Immature natural killer cell (primary cell): ENCODE measurements around the gene CATSPER3. TPM values are rescaled to one million over a fixed set of nuclear protein-coding genes. Genes with fewer than 3 reads are reported as not detected.
"Not testable (repeated sequence)": the region's sequence is repeated elsewhere in the genome, so short reads cannot be mapped to it uniquely, and the experiment has no call there.

Experiments used
- DNase-seq, 3 donors: peaks; one replicate each; pipeline ENCODE4 v3.0.0; 2022; ENCODE audit warnings: mixed read lengths in 1 of 3
- H3K27ac Mint-ChIP-seq, 6 donors: one replicate each; pipeline ENCODE4 v1.8.0; 2020; ENCODE audit warnings: mixed read lengths in 6 of 6, mild to moderate bottlenecking in 5 of 6, inconsistent platforms in 4 of 6, moderate library complexity in 3 of 6
- H3K27me3 Mint-ChIP-seq, 3 donors: one replicate each; pipeline ENCODE4 v1.8.0; 2020 to 2021; ENCODE audit warnings: low read depth in 3 of 3, mild to moderate bottlenecking in 3 of 3, mixed read lengths in 3 of 3, moderate library complexity in 3 of 3, inconsistent platforms in 1 of 3
- H3K36me3 Mint-ChIP-seq, 3 donors: one replicate each; pipeline ENCODE4 v1.8.0; 2020; ENCODE audit warnings: mixed read lengths in 3 of 3, inconsistent platforms in 2 of 3, mild to moderate bottlenecking in 2 of 3
- H3K4me1 Mint-ChIP-seq, 2 donors: one replicate each; pipeline ENCODE4 v1.8.0; 2020; ENCODE audit warnings: inconsistent platforms in 2 of 2, mild to moderate bottlenecking in 2 of 2, mixed read lengths in 2 of 2, moderate library complexity in 1 of 2
- H3K4me3 Mint-ChIP-seq, 5 donors: one replicate each; pipeline ENCODE4 v1.8.0; 2020; ENCODE audit warnings: mild to moderate bottlenecking in 5 of 5, mixed read lengths in 5 of 5, inconsistent platforms in 3 of 5, moderate library complexity in 3 of 5
- H3K9me3 Mint-ChIP-seq, 6 donors: one replicate each; pipeline ENCODE4 v1.8.0; 2020; ENCODE audit warnings: mild to moderate bottlenecking in 6 of 6, mixed read lengths in 6 of 6, inconsistent platforms in 4 of 6, moderate library complexity in 3 of 6
- polyA plus RNA-seq, 3 donors: library from polyadenylated mRNA; unstranded; fragments of 300-500 nt; fragmentation: Illumina TruSeq; gene quantifications; one replicate each; pipeline ENCODE4 v1.2.3, GENCODE V29; 2021

CATSPER3 gene
- polyA plus RNA-seq, 3 donors from 2014 or later, result 0.53 TPM; not detected in 2

DNA sequence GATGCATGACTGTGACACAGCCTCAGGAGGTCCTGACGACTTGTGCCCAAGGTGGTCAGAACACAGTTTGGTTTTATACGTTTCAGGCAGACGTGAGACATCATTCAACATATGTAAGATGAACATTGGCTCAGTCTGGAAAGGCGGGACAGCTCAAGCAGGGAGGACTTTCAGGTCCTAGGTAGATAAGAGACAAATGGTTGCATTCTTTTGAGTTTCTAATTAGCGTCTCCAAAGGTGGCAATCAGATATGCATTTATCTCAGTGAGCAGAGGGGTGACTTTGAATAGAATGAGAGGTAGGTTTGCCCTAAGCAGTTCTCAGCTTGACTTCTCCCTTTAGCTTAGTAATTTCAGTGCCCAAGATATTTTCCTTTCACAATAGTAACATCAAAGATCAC, 22.5 kb downstream of the CATSPER3 start:
- H3K27ac Mint-ChIP-seq, H3K9me3 Mint-ChIP-seq, H3K36me3 Mint-ChIP-seq, H3K4me3 Mint-ChIP-seq, DNase-seq, H3K4me1 Mint-ChIP-seq, H3K27me3 Mint-ChIP-seq: not testable (repeated sequence)

GRCh38 chr5:134992148-134992547, 24.4 kb downstream of the CATSPER3 start:
- Mint-ChIP-seq H3K36me3 (no peaks in the 10 kb centered on the region), H3K27ac (no peak overlapping the region), H3K9me3 (no peaks in the 10 kb centered on the region), H3K4me3 (no peak overlapping the region), H3K27me3 (peaks cover 0 to 2% (median 0%) of the 10 kb centered on the region in 3 donors), H3K4me1 (no peaks in the 10 kb centered on the region)
- no peak for DNase-seq

DNA sequence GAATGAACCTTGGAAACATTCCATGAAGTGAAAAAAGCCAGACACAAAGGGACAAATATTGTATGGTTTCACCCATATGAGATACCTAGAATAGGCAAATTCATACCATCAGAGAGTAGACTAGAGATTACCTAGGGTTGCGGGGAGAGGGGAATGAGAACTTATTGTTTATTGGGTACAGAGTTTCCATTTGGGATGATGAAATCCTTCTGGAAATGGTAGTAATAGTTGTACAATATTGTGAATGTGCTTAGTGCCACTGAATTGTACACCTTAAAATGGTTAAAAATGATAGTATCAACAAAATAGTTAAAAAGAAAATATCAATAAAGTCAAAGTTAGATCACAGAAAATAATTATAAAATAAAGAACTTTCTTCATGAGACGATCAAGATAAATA, 25.5 kb downstream of the CATSPER3 start:
- no peaks in the 10 kb centered on the region for H3K4me1 Mint-ChIP-seq
- no peak overlapping the region for H3K27ac Mint-ChIP-seq
- no peak for DNase-seq
- peaks cover 0 to 2% (median 0%) of the 10 kb centered on the region in 3 donors for H3K27me3 Mint-ChIP-seq
- H3K9me3 Mint-ChIP-seq, result no peaks in the 10 kb centered on the region
- H3K4me3 Mint-ChIP-seq, result no peak overlapping the region
- H3K36me3 Mint-ChIP-seq, result peaks cover 0 to 3% (median 0%) of the 10 kb centered on the region in 3 donors

DNA sequence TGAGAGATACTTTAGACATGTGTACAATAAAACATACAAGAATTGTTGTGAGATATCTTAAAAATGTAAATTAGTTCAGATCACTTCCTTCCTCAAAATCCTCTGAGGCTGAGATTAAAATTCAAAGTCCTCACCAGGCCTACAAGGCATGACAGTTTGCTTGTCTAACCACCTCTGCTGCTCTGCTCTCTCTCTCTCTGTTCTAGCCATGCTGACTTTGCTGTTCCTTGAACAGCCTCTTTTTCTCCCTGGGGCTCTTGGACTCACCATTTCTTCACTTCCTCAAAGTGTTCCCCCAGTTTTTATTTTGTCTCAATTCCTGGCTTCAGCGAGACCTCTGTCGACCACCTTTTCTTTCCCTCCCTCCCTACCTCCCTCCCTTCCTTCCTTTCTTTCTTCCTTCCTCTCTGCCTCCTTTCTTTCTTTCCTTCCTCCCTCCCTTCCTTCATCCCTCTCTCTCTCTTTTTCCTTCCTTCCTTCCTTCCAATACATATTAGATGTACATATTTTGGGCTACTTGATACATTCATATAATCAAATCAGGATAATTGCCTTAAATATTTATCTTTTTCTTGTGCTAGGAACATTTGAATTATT, 27.0 kb downstream of the CATSPER3 start:
- no peak overlapping the region for H3K27ac Mint-ChIP-seq
- H3K4me3 Mint-ChIP-seq, result no peak overlapping the region
- H3K36me3 Mint-ChIP-seq, result peaks cover 0 to 3% (median 0%) of the 10 kb centered on the region in 3 donors
- no peaks in the 10 kb centered on the region for H3K4me1 Mint-ChIP-seq
- no peaks in the 10 kb centered on the region for H3K9me3 Mint-ChIP-seq
- no peak for DNase-seq
- peaks cover 0 to 2% (median 0%) of the 10 kb centered on the region in 3 donors for H3K27me3 Mint-ChIP-seq

GRCh38 chr5:134995850-134996402, 28.2 kb downstream of the CATSPER3 start:
- Mint-ChIP-seq H3K27me3 (peaks cover 0 to 2% (median 0%) of the 10 kb centered on the region in 3 donors), H3K4me3 (no peak overlapping the region), H3K4me1 (no peaks in the 10 kb centered on the region), H3K9me3 (no peaks in the 10 kb centered on the region), H3K36me3 (peaks cover 0 to 3% (median 0%) of the 10 kb centered on the region in 3 donors), H3K27ac (no peak overlapping the region)
- DNase-seq, result no peak

GRCh38 chr5:134997015-134997414, 29.3 kb downstream of the CATSPER3 start:
- no peaks in the 10 kb centered on the region for H3K9me3 Mint-ChIP-seq
- H3K27me3 Mint-ChIP-seq, result peaks cover 0 to 2% (median 0%) of the 10 kb centered on the region in 3 donors
- no peak overlapping the region for H3K27ac Mint-ChIP-seq
- no peak overlapping the region for H3K4me3 Mint-ChIP-seq
- peaks cover 0 to 3% (median 0%) of the 10 kb centered on the region in 3 donors for H3K36me3 Mint-ChIP-seq
- DNase-seq, result no peak
- H3K4me1 Mint-ChIP-seq, result no peaks in the 10 kb centered on the region

DNA sequence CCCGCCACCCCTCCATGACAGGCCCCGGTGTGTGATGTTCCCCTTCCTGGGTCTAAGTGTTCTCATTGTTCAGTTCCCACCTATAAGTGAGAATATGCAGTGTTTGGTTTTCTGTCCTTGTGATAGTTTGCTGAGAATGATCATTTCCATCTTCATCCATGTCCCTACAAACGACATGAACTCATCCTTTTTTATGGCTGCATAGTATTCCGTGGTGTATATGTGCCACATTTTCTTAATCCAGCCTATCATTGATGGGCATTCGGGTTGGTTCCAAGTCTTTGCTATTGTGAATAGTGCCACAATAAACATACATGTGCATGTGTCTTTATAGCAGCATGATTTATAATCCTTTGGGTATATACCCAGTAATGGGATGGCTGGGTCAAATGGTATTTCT, 30.4 kb downstream of the CATSPER3 start:
- H3K9me3 Mint-ChIP-seq, H3K27me3 Mint-ChIP-seq, H3K27ac Mint-ChIP-seq, H3K4me3 Mint-ChIP-seq, H3K4me1 Mint-ChIP-seq, DNase-seq, H3K36me3 Mint-ChIP-seq: not testable (repeated sequence)

DNA sequence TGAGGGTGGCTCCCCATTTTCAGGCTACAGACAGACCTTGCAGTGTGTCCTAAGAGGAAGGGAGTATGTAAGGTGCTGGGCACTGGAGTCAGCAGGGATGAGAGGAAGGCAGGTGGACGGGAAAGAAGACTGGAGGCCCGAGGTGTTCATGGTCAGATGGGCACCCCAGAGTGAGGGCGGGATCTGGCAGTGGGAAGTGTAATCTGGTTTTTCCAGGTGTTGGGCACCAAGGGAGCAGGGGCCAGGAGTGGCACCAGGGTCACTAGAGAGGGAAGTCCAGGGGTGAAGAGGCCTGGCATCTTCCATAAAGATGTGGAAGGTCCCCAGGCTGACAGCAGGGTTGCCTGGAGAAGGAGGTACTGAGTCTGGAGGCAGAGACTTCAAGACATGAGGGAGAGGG, 36.7 kb downstream of the CATSPER3 start:
- peaks cover 0 to 7% (median 0%) of the 10 kb centered on the region in 3 donors for H3K36me3 Mint-ChIP-seq
- no peak overlapping the region for H3K4me3 Mint-ChIP-seq
- peak overlapping the region in 1 of 6 donors; percentile 49 for H3K27ac Mint-ChIP-seq
- no peaks in the 10 kb centered on the region for H3K4me1 Mint-ChIP-seq
- peaks cover 0 to 4% (median 3%) of the 10 kb centered on the region in 3 donors for H3K27me3 Mint-ChIP-seq
- DNase-seq, result no peak
- H3K9me3 Mint-ChIP-seq, result no peaks in the 10 kb centered on the region

DNA sequence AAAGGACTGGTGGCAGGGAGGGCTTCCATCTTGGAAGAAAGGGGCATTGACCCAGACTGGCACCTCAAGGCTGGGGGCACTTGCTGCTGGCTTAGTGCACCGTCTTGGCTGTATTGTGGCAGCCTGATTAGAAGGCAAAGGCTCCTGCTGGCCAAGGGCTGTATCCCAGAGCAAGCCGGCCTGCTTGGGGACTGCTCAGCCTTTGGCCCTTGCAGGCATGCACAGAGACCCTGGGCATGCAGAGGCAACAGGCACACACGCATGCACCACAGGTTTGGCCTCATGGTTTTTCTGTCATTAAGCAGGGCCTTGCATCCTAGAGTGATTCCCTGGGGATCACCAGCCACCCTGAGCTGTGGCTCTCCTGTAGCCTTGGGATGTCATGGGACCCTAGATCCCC, 37.4 kb downstream of the CATSPER3 start:
- Mint-ChIP-seq H3K4me1 (no peaks in the 10 kb centered on the region), H3K27ac (no peak overlapping the region), H3K27me3 (peaks cover 0 to 3% (median 3%) of the 10 kb centered on the region in 3 donors), H3K4me3 (no peak overlapping the region), H3K9me3 (no peaks in the 10 kb centered on the region), H3K36me3 (peaks cover 0 to 7% (median 0%) of the 10 kb centered on the region in 3 donors)
- DNase-seq, result no peak

DNA sequence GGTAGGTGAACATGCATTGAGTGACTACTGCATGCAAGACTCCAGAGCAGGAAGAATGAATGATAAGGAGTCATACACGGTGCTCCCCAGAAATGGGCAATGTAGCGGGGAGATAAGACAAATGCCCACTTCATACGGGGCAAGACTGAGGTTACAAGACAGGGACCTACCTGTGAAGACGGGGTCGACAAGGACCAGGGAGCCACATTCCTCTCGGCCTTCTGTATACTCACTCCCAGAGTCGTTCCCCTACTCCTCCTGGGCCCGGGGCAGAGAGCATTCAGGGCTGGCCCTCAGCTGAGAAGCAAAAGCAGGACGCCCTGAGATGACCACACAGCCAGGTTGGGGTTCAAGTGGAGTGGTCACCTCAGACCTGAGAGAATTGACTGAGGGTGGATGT, 39.6 kb downstream of the CATSPER3 start:
- peaks cover 0 to 4% (median 3%) of the 10 kb centered on the region in 3 donors for H3K27me3 Mint-ChIP-seq
- DNase-seq, result no peak
- H3K4me1 Mint-ChIP-seq, result no peaks in the 10 kb centered on the region
- no peak overlapping the region for H3K4me3 Mint-ChIP-seq
- peaks cover 0 to 6% (median 0%) of the 10 kb centered on the region in 3 donors for H3K36me3 Mint-ChIP-seq
- no peak overlapping the region for H3K27ac Mint-ChIP-seq
- no peaks in the 10 kb centered on the region for H3K9me3 Mint-ChIP-seq

DNA sequence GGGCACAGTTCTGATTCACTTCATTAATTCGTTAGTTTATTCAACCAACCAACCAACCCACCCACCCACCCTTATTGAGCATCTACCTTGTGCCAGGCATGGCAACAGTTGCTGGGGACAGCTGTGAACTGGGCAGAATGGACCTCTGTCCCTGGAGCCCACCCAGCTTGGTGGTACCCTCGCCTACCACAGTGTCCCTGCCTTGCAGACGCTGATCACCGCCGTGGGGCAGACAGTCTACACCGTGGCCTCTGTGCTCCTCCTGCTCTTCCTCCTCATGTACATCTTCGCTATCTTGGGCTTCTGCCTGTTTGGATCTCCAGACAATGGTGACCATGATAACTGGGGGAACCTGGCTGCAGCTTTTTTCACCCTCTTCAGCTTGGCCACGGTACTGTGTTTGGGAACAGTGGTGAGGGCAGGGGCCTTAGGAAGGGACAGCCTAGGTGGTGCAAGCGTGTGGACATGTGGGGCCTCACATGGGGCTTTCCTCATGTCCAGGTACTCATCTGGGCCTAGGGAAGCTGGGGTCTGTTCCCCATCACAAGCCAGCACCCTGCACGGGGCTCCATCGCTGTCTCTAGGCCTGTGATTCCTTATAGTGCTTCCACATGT, 40.1 kb downstream of the CATSPER3 start:
- peaks cover 0 to 4% (median 2%) of the 10 kb centered on the region in 3 donors for H3K27me3 Mint-ChIP-seq
- no peak overlapping the region for H3K27ac Mint-ChIP-seq

GRCh38 chr5:135008556-135008955, 40.8 kb downstream of the CATSPER3 start:
- H3K27me3 Mint-ChIP-seq, result peaks cover 0 to 4% (median 2%) of the 10 kb centered on the region in 3 donors
- H3K4me1 Mint-ChIP-seq, result no peaks in the 10 kb centered on the region
- DNase-seq, result no peak
- H3K36me3 Mint-ChIP-seq, result peaks cover 0 to 4% (median 0%) of the 10 kb centered on the region in 3 donors
- H3K9me3 Mint-ChIP-seq, result no peaks in the 10 kb centered on the region
- H3K4me3 Mint-ChIP-seq, result no peak overlapping the region
- no peak overlapping the region for H3K27ac Mint-ChIP-seq

More for the DNA sequence above, 40.1 kb downstream of the CATSPER3 start:
- Mint-ChIP-seq H3K36me3 (peaks cover 0 to 4% (median 0%) of the 10 kb centered on the region in 3 donors), H3K4me3 (no peak overlapping the region), H3K4me1 (no peaks in the 10 kb centered on the region), H3K9me3 (no peaks in the 10 kb centered on the region)
- no peak for DNase-seq

GRCh38 chr5:135008981-135009735, 41.5 kb downstream of the CATSPER3 start:
- no peak for DNase-seq
- H3K36me3 Mint-ChIP-seq, result peaks cover 0 to 2% (median 0%) of the 10 kb centered on the region in 3 donors
- H3K27me3 Mint-ChIP-seq, result peaks cover 1 to 4% (median 2%) of the 10 kb centered on the region in 3 donors
- H3K9me3 Mint-ChIP-seq, result no peaks in the 10 kb centered on the region
- no peak overlapping the region for H3K27ac Mint-ChIP-seq
- H3K4me1 Mint-ChIP-seq, result no peaks in the 10 kb centered on the region
- H3K4me3 Mint-ChIP-seq, result no peak overlapping the region
